Vagina (tissue), 2 donors: Measurements from ENCODE around the gene ARPC1B. TPM values are rescaled to one million over a fixed set of nuclear protein-coding genes. Genes with fewer than 3 reads are reported as not detected.
"Not testable (repeated sequence)": the region's sequence is repeated elsewhere in the genome, so short reads cannot be mapped to it uniquely, and the experiment has no call there.

Experiments used
- DNase-seq, 2 donors: peaks; one replicate each; pipeline ENCODE4 v3.0.0-alpha.2; 2017; ENCODE audit errors: extremely low spot score in 2 of 2
- H3K27ac ChIP-seq: fragments of 200-600 bp; sonication (generic); one replicate; pipeline ENCODE4 v1.5.1; 2019
- H3K27me3 ChIP-seq: fragments of 200-600 bp; sonication (generic); one replicate; pipeline ENCODE4 v1.5.1; 2019
- H3K36me3 ChIP-seq, 2 donors: fragments of 200-600 bp; sonication (generic); one replicate each; pipeline ENCODE4 v1.5.1; 2017 to 2019
- H3K4me1 ChIP-seq: fragments of 200-600 bp; sonication (generic); one replicate; pipeline ENCODE4 v1.5.1; 2019
- H3K4me3 ChIP-seq, 2 donors: fragments of 200-600 bp; sonication (generic); 1 replicate in 1 of 2; 2 replicates in 1 of 2; pipeline ENCODE4 v1.5.1; 2016 to 2019
- H3K9me3 ChIP-seq: fragments of 200-600 bp; sonication (generic); one replicate; pipeline ENCODE4 v1.5.1; 2019
- CTCF ChIP-seq, 3 experiments: fragments of 450-650 bp in 2 of 3; fragments of 200-600 bp in 1 of 3; sonication (generic) in 1 of 3; IDR thresholded peaks; one replicate each; pipeline ENCODE4 v1.5.1; 2017 to 2019; ENCODE audit warnings: antibody characterized with exemption in 3 of 3, mild to moderate bottlenecking in 2 of 3, moderate library complexity in 2 of 3
- POLR2A ChIP-seq, 2 donors: fragments of 450-650 bp; IDR thresholded peaks; one replicate each; pipeline ENCODE4 v1.6.1; 2017; ENCODE audit warnings: antibody characterized with exemption in 2 of 2, mild to moderate bottlenecking in 2 of 2, moderate library complexity in 2 of 2
- POLR2AphosphoS5 ChIP-seq, 2 donors: sonication (generic); formaldehyde crosslinking; IDR thresholded peaks; one replicate each; pipeline ENCODE4 v1.9.0; 2017; ENCODE audit warnings: antibody characterized with exemption in 2 of 2, mild to moderate bottlenecking in 2 of 2, low read depth in 1 of 2; ENCODE audit not compliant: insufficient read depth in 1 of 2
- intact Hi-C: fragments of 100-400 bp; cut with DNase I; formaldehyde crosslinking; loops from one replicate; pipeline ENCODE4 v1.15.1; 2023
- total RNA-seq: library from RNA; depleted of rRNA; stranded (reverse); fragments of >200 nt; gene quantifications from one replicate; pipeline ENCODE4 v1.2.3, GENCODE V29; 2016

Gene ARPC1B
- total RNA-seq, 1 donor from 2014 or later, result 114 TPM

- Histone ChIP-seq H3K9me3 (no peaks in the 10 kb centered on the region), H3K4me1 (no peaks in the 10 kb centered on the region), H3K27me3 (no peaks in the 10 kb centered on the region), H3K4me3 (no peak overlapping the region), H3K27ac (no peak overlapping the region), H3K36me3 (peaks cover 0 to 42% of the 10 kb centered on the region in 2 donors)
- TF ChIP-seq CTCF (IDR thresholded peaks at IDR 0.05) (no peak), POLR2A (IDR thresholded peaks at IDR 0.05) (no peak), POLR2AphosphoS5 (IDR thresholded peaks at IDR 0.05; ENCODE audit: insufficient read depth in 1 of 2, low read depth in 1 of 2) (no peak)
- intact Hi-C loops, result no loop called here
- no peak for DNase-seq
Measured at GRCh38 chr7:99386584-99387238, 12.2 kb downstream of the ARPC1B start.

DNA sequence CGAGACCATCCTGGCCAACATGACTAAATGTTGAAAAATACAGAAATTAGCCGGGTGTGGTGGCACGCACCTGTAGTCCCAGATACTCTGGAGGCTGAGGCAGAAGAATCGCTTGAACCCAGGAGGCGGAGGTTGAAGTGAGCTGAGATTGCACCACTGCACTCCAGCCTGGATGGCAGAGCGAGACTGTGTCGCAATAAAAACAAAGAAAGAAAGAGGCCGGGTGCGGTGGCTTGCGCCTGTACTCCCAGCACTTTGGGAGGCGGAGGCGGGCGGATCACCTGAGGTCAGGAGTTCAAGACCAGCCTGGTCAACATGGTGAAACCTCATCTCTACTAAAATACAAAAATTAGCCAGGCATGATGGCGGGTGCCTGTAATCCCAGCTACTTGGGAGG is 12.7 kb downstream of the ARPC1B start:
- DNase-seq, H3K4me1 ChIP-seq, H3K9me3 ChIP-seq, H3K4me3 ChIP-seq, intact Hi-C loops, H3K27ac ChIP-seq, H3K27me3 ChIP-seq: not testable (repeated sequence)
- peaks cover 0 to 42% of the 10 kb centered on the region in 2 donors for H3K36me3 ChIP-seq

- Histone ChIP-seq H3K4me1 (peaks cover 10% of the 10 kb centered on the region), H3K27me3 (no peaks in the 10 kb centered on the region), H3K36me3 (peaks cover 0 to 42% of the 10 kb centered on the region in 2 donors), H3K4me3 (no peak overlapping the region), H3K27ac (no peak overlapping the region), H3K9me3 (no peaks in the 10 kb centered on the region)
- DNase-seq, result no peak
- TF ChIP-seq POLR2A (IDR thresholded peaks at IDR 0.05) (no peak), CTCF (IDR thresholded peaks at IDR 0.05) (no peak), POLR2AphosphoS5 (IDR thresholded peaks at IDR 0.05; ENCODE audit: insufficient read depth in 1 of 2, low read depth in 1 of 2) (no peak)
- intact Hi-C loops, result no loop called here
Measured at GRCh38 chr7:99387912-99388311, 13.4 kb downstream of the ARPC1B start.

GRCh38 chr7:99389772-99390171 is 15.2 kb downstream of the ARPC1B start:
- intact Hi-C loops, result no loop called here
- H3K36me3 ChIP-seq, result peaks cover 0 to 48% of the 10 kb centered on the region in 2 donors

DNA sequence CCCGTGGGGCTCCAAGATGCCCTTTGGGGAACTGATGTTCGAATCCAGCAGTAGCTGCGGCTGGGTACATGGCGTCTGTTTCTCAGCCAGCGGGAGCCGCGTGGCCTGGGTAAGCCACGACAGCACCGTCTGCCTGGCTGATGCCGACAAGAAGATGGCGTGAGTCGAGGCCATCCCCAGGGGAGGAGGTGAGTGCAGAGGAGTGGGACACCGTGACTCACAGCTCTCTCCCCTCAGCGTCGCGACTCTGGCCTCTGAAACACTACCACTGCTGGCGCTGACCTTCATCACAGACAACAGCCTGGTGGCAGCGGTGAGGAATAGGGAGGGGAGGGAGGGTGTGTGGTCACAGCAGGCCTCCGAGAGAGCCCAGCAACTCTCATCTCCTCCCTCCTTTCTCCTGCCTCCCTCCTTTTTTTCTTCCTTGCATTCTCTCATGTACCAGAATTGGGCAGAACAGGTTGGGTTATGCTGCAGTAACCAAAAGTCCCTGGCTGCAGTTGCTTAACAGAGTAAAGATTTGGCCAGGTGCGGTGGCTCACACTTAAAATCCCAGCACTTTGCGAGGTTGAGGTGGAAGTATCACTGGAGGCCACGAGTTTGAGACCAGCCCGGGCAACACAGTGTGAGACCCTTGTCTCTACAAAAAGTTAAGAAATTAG is 16.5 kb downstream of the ARPC1B start:
- Histone ChIP-seq H3K9me3 (no peaks in the 10 kb centered on the region), H3K36me3 (peaks cover 0 to 60% of the 10 kb centered on the region in 2 donors), H3K27ac (no peak overlapping the region), H3K27me3 (no peaks in the 10 kb centered on the region), H3K4me1 (peaks cover 22% of the 10 kb centered on the region), H3K4me3 (no peak overlapping the region)
- no peak for DNase-seq
- TF ChIP-seq POLR2AphosphoS5 (IDR thresholded peaks at IDR 0.05; ENCODE audit: insufficient read depth in 1 of 2, low read depth in 1 of 2) (no peak), CTCF (IDR thresholded peaks at IDR 0.05) (no peak), POLR2A (IDR thresholded peaks at IDR 0.05) (no peak)
- intact Hi-C loops, result no loop called here

More at GRCh38 chr7:99389772-99390171, 15.2 kb downstream of the ARPC1B start:
- no peaks in the 10 kb centered on the region for H3K9me3 ChIP-seq
- no peaks in the 10 kb centered on the region for H3K27me3 ChIP-seq
- H3K4me1 ChIP-seq, result peaks cover 22% of the 10 kb centered on the region
- H3K4me3 ChIP-seq, result no peak overlapping the region
- TF ChIP-seq POLR2A (IDR thresholded peaks at IDR 0.05) (no peak), CTCF (IDR thresholded peaks at IDR 0.05) (no peak), POLR2AphosphoS5 (IDR thresholded peaks at IDR 0.05; ENCODE audit: insufficient read depth in 1 of 2, low read depth in 1 of 2) (no peak)
- no peak for DNase-seq
- no peak overlapping the region for H3K27ac ChIP-seq
